Neuronal stem cell (in vitro differentiated cells): Measurements from ENCODE around the gene GPR17.

Experiments
- DNase-seq: peaks from one replicate; pipeline ENCODE4 v3.0.0-alpha.2; 2013; ENCODE audit warnings: low spot score
- H2AFZ ChIP-seq: one replicate; pipeline ENCODE4 v1.6.1; 2013; ENCODE audit warnings: mild to moderate bottlenecking, low read length, inconsistent platforms
- H2AK5ac ChIP-seq: 2 replicates; pipeline ENCODE4 v1.6.1; 2013; ENCODE audit warnings: low read depth, mild to moderate bottlenecking, inconsistent platforms, low read length, moderate library complexity, mixed read lengths
- H2BK120ac ChIP-seq: 2 replicates; pipeline ENCODE4 v1.6.1; 2013; ENCODE audit warnings: low read depth, mild to moderate bottlenecking, inconsistent platforms, low read length, moderate library complexity, mixed read lengths
- H2BK12ac ChIP-seq: one replicate; pipeline ENCODE4 v1.6.1; 2013; ENCODE audit warnings: low read length, inconsistent platforms
- H2BK15ac ChIP-seq: 2 replicates; pipeline ENCODE4 v1.6.1; 2013; ENCODE audit warnings: mild to moderate bottlenecking, low read length, inconsistent platforms, mixed read lengths
- H2BK5ac ChIP-seq: one replicate; pipeline ENCODE4 v1.6.1; 2013; ENCODE audit warnings: inconsistent platforms, mild to moderate bottlenecking, low read length, moderate library complexity
- H3K14ac ChIP-seq: one replicate; pipeline ENCODE4 v1.6.1; 2013; ENCODE audit warnings: low read length, inconsistent platforms
- H3K18ac ChIP-seq: 2 replicates; pipeline ENCODE4 v1.6.1; 2013; ENCODE audit warnings: low read length, inconsistent platforms
- H3K23ac ChIP-seq: 2 replicates; pipeline ENCODE4 v1.6.1; 2013; ENCODE audit warnings: low read depth, mild to moderate bottlenecking, mixed read lengths, low read length, inconsistent platforms; ENCODE audit not compliant: poor library complexity
- H3K27ac ChIP-seq: replicated peaks from 3 replicates; pipeline ENCODE4 v1.5.1; 2013; ENCODE audit warnings: low read length, inconsistent platforms
- H3K27me3 ChIP-seq, 3 experiments: 2 replicates each; pipeline ENCODE4 v1.6.1; 2013; ENCODE audit warnings: low read length in 3 of 3, mild to moderate bottlenecking in 2 of 3, inconsistent platforms in 1 of 3, low read depth in 1 of 3, mixed read lengths in 1 of 3, moderate library complexity in 1 of 3; ENCODE audit not compliant: control insufficient read depth in 3 of 3, insufficient read depth in 3 of 3
- H3K36me3 ChIP-seq, 2 donors: replicated peaks in 1 of 2; 2 replicates each; pipeline ENCODE4 v1.6.1; 2013; ENCODE audit warnings: low read length in 2 of 2; ENCODE audit not compliant: control insufficient read depth in 2 of 2, insufficient read depth in 2 of 2
- H3K4ac ChIP-seq: 2 replicates; pipeline ENCODE4 v1.6.1; 2013; ENCODE audit warnings: inconsistent platforms, mild to moderate bottlenecking, low read length, moderate library complexity
- H3K4me1 ChIP-seq, 2 donors: 1 replicate in 1 of 2; 2 replicates in 1 of 2; pipeline ENCODE4 v1.6.1; 2013; ENCODE audit warnings: low read length in 2 of 2, low read depth in 1 of 2; ENCODE audit not compliant: control insufficient read depth in 2 of 2, insufficient read depth in 1 of 2
- H3K4me2 ChIP-seq: one replicate; pipeline ENCODE4 v1.6.1; 2013; ENCODE audit warnings: mild to moderate bottlenecking, low read length, inconsistent platforms; ENCODE audit not compliant: insufficient read depth, poor library complexity, severe bottlenecking
- H3K4me3 ChIP-seq, 2 donors: 2 replicates each; pipeline ENCODE4 v1.5.1; 2013; ENCODE audit warnings: low read length in 2 of 2, mild to moderate bottlenecking in 2 of 2, inconsistent platforms in 1 of 2, moderate library complexity in 1 of 2
- H3K79me1 ChIP-seq: one replicate; pipeline ENCODE4 v1.6.1; 2013; ENCODE audit warnings: low read depth, mild to moderate bottlenecking, inconsistent platforms, low read length, moderate library complexity
- H3K9ac ChIP-seq: one replicate; pipeline ENCODE4 v1.6.1; 2013; ENCODE audit warnings: mild to moderate bottlenecking, low read depth, low read length, inconsistent platforms; ENCODE audit not compliant: poor library complexity
- H3K9me3 ChIP-seq, 2 donors: replicated peaks in 1 of 2; 2 replicates each; pipeline versions ENCODE3 to v1.6.1; 2013; ENCODE audit warnings: low read length in 2 of 2, mild to moderate bottlenecking in 2 of 2, inconsistent platforms in 1 of 2, low read depth in 1 of 2, mixed read lengths in 1 of 2, moderate library complexity in 1 of 2; ENCODE audit not compliant: control insufficient read depth in 2 of 2, insufficient read depth in 1 of 2
- H4K8ac ChIP-seq: one replicate; pipeline ENCODE4 v1.6.1; 2013; ENCODE audit warnings: low read depth, mild to moderate bottlenecking, inconsistent platforms, low read length, moderate library complexity
- H4K91ac ChIP-seq: one replicate; pipeline ENCODE4 v1.6.1; 2013; ENCODE audit warnings: low read length, low read depth, mild to moderate bottlenecking, inconsistent platforms; ENCODE audit not compliant: poor library complexity
- WGBS, 2 donors: extraction: QIAGEN DNeasy Blood & Tissue Kit; methylation state at CpG; one replicate each; pipeline ENCODE4 v1.1.7; 2013; ENCODE audit warnings: missing lambda C conversion rate in 2 of 2, mixed read lengths in 1 of 2; ENCODE audit not compliant: insufficient read length in 2 of 2, insufficient replicate concordance in 1 of 2; ENCODE audit errors: extremely low coverage in 2 of 2; 5-methylcytosine and 5-hydroxymethylcytosine counted together

Gene GPR17

DNA sequence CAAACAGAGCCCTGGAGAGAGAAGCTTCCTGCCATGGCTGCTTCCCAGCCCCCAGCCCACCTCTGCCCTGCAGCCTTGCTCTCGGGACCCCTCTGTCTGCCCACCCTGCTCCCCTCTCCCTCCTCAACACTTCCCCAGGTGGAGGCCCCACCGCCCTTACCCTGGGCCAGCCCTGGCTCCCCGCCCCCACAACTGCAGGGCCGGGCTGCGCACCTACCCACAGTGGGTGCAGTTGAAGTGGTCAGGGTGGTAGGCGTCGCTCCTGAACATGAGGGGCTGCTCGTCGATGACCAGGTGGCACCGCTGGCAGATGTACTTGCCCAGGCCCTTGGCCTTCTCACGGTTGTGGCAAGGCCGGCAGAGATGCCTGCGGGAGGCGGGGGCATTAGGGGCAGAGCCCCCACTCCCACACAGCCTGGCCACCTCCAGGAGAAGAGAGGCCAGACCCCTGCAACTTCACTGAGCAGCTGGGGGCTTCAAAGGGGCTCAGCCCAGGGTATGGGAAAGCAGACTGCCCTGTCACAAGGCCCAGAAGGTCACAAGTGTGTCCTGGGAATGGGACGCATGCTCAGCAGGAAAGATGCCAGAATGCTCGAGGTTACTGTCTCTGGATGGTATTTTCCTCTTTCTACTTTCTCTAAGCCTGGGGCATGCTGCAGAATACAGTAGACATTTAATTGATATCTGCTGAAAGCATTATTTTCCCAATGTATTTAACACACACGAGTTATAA is 3.1 kb upstream of the GPR17 start:
- Histone ChIP-seq H3K4me1 (peaks cover 16 to 19% of the 10 kb centered on the region in 2 donors), H2AK5ac (peak overlapping the region; percentile 70), H3K4ac (no peak overlapping the region), H4K8ac (peak overlapping the region; percentile 10), H3K23ac (no peak overlapping the region), H3K27ac (no peak overlapping the region), H3K18ac (peak overlapping the region; percentile 74), H4K91ac (no peak overlapping the region), H2BK12ac (peak overlapping the region; percentile 16), H3K9me3 (no peaks in the 10 kb centered on the region), H2BK120ac (no peak overlapping the region), H2AFZ (peak overlapping the region; percentile 55), H3K4me2 (no peak overlapping the region), H3K9ac (no peak overlapping the region), H2BK15ac (peak overlapping the region; percentile 84), H3K14ac (peak overlapping the region; percentile 15), H3K79me1 (no peaks in the 10 kb centered on the region), H3K27me3 (peaks cover 0 to 2% (median 0%) of the 10 kb centered on the region in 3 experiments), H2BK5ac (peak overlapping the region; percentile 85), H3K36me3 (no peaks in the 10 kb centered on the region), H3K4me3 (no peak overlapping the region)
- no CpG with 5 or more reads among the region's 17 CpGs for WGBS, 2 donors
- DNase-seq = no peak

DNA sequence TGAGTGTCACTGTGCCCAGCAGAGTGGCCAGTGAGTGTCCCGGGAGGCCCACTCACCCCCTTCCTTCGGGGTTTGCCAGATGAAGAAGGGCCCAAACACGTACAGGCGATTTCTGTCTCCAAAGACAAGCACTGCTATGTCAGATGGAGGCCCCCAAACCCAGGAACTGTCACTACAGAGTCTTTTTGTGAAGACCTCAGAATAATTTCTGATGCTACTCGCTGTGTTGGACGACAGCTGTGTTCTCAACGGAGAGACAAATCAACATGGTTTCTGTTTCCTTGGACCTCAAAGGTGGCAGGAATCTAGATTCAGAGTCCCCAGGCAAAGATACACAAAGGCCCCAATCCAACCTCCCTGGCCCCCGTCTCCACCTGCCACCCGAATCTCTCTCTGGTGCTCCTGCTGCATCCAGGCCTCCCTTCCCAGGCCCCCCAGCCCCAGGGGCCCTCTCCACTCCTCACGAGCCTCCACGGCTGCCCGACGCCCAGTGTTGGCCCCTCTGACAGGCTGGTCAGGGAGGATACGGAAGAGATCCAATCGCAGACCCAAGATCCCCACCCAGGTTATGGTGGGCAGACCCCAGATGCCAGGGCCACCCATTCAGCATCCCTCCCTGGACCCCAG is 2.4 kb upstream of the GPR17 start:
- Histone ChIP-seq H2AK5ac (peak overlapping the region; percentile 85), H3K27ac (no peak overlapping the region), H2BK5ac (peak overlapping the region; percentile 78), H3K23ac (peak overlapping the region; percentile 2), H3K4me1 (peaks cover 12 to 16% of the 10 kb centered on the region in 2 donors), H2BK120ac (no peak overlapping the region), H4K8ac (no peak overlapping the region), H3K4me3 (no peak overlapping the region), H2BK15ac (peak overlapping the region; percentile 54), H3K36me3 (no peaks in the 10 kb centered on the region), H3K4ac (no peak overlapping the region), H4K91ac (no peak overlapping the region), H3K9me3 (no peaks in the 10 kb centered on the region), H2BK12ac (no peak overlapping the region), H3K14ac (no peak overlapping the region), H3K18ac (peak overlapping the region; percentile 88), H3K27me3 (peaks cover 0 to 2% (median 0%) of the 10 kb centered on the region in 3 experiments), H3K79me1 (no peaks in the 10 kb centered on the region), H3K9ac (peak overlapping the region; percentile 1), H3K4me2 (no peak overlapping the region), H2AFZ (peak overlapping the region; percentile 55)
- no CpG with 5 or more reads among the region's 15 CpGs for WGBS, 2 donors
- DNase-seq = no peak

DNA sequence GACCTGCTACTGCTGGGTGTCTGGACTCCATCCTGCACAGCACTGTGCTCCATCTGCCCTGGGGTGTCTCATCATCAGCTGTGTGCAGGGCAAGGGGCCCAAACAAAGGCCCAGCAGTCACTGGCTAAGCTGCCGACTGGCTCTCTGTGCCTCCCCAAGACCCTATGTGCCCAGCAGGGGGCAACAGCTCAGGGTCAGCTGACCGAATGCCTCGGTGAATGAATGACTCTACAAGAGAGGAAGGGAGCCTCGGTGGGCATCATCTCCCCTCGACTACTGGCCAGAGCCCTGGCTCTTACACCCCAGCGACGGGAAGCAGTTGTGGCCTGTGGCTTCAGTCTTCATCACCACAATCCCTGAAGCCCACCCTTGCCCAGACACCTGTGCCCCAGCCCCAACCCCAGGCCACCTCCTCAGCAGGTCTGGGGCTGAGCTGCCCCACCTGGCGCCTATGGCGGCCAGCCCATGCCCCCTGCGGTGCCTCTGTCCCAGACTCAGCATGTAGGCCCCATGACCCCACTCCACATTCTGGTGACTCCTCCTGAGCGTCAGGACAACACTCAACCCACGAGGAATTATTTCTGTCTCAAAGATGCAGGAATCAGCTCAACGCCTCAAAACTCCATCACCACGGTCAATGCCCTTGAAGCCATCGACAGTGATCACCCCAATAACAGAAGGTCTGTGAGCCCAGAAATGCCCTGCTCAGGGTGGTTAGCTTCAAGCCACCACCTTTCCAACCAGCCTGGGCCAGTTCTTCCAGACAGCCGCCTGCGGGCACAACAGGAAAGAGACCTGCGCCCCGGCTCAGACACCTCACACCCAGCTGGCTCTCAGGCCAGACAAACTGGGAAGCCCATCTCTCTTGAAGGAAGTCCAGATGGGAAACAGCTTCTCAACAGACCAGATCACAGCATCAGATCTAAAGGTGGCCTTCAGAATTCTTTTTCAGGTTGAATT is 1.6 kb upstream of the GPR17 start:
- no CpG with 5 or more reads among the region's 19 CpGs for WGBS, 2 donors
- Histone ChIP-seq H4K8ac (no peak overlapping the region), H3K14ac (no peak overlapping the region), H3K4ac (no peak overlapping the region), H3K4me1 (peaks cover 12 to 16% of the 10 kb centered on the region in 2 donors), H3K79me1 (no peaks in the 10 kb centered on the region), H3K4me3 (no peak overlapping the region), H3K9ac (peak overlapping the region; percentile 1), H2AFZ (peak overlapping the region; percentile 55), H3K36me3 (no peaks in the 10 kb centered on the region), H2AK5ac (peak overlapping the region; percentile 85), H3K18ac (peak overlapping the region; percentile 88), H2BK5ac (peak overlapping the region; percentile 78), H2BK12ac (no peak overlapping the region), H3K9me3 (no peaks in the 10 kb centered on the region), H3K23ac (peak overlapping the region; percentile 2), H4K91ac (no peak overlapping the region), H2BK15ac (peak overlapping the region; percentile 54), H2BK120ac (no peak overlapping the region), H3K4me2 (no peak overlapping the region), H3K27ac (no peak overlapping the region), H3K27me3 (peaks cover 0 to 2% (median 0%) of the 10 kb centered on the region in 3 experiments)
- no peak for DNase-seq
